Neural progenitor cell (in vitro differentiated cells): ENCODE measurements around the gene COL19A1.

Experiments used
- EZH2 ChIP-seq: fragments of 200-600 bp; sonication (generic); IDR thresholded peaks from 2 replicates; pipeline ENCODE4 v1.6.1; 2017; ENCODE audit warnings: antibody characterized with exemption, mild to moderate bottlenecking, moderate library complexity
- TF ChIP-seq, protein P1 (sequence below): fragments of 200-600 bp; sonication (generic); IDR thresholded peaks from 2 replicates; pipeline ENCODE4 v1.5.1; 2017; ENCODE audit warnings: antibody characterized with exemption, mild to moderate bottlenecking

DNA sequence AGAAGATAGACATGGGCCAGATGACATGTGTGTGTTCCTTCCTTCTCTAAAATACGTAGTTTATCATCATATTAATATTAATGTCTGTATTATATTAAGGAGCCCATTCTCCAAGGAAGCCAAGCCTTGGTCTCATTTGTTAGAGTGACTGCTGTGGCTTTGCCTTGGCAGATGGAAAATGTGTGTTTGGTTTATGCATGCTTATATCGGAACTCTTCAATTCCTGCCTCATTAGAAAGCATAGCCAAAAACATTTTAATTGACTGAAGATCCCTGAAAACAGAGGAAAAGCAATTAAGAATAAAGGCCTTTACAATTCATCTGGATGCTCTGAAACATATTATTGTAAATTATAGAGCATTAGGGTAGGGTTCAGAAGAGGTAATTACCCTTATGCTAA, 330.2 kb downstream of the COL19A1 start:
- TF ChIP-seq, protein P1, sequence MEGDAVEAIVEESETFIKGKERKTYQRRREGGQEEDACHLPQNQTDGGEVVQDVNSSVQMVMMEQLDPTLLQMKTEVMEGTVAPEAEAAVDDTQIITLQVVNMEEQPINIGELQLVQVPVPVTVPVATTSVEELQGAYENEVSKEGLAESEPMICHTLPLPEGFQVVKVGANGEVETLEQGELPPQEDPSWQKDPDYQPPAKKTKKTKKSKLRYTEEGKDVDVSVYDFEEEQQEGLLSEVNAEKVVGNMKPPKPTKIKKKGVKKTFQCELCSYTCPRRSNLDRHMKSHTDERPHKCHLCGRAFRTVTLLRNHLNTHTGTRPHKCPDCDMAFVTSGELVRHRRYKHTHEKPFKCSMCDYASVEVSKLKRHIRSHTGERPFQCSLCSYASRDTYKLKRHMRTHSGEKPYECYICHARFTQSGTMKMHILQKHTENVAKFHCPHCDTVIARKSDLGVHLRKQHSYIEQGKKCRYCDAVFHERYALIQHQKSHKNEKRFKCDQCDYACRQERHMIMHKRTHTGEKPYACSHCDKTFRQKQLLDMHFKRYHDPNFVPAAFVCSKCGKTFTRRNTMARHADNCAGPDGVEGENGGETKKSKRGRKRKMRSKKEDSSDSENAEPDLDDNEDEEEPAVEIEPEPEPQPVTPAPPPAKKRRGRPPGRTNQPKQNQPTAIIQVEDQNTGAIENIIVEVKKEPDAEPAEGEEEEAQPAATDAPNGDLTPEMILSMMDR = no peak
- no peak for TF ChIP-seq EZH2
